Karpas-422 (cell line): ENCODE data around the gene OSBP. TPM values are rescaled to one million over a fixed set of nuclear protein-coding genes. Genes with fewer than 3 reads are reported as not detected.

Experiments
- DNase-seq: peaks from one replicate; pipeline ENCODE4 v3.0.0-alpha.2; 2015
- H2AFZ ChIP-seq: fragments of 200-600 bp; sonication (generic); 2 replicates; pipeline ENCODE4 v1.6.1; 2014; ENCODE audit warnings: antibody characterized with exemption, low read length, mixed read lengths
- H3K27ac ChIP-seq: fragments of 200-600 bp; sonication (generic); 2 replicates; pipeline ENCODE4 v1.5.1; 2014; ENCODE audit warnings: mild to moderate bottlenecking, low read length, moderate library complexity
- H3K27me3 ChIP-seq: fragments of 200-600 bp; sonication (generic); 2 replicates; pipeline ENCODE4 v1.6.1; 2014; ENCODE audit warnings: low read length, mixed read lengths
- H3K36me3 ChIP-seq: fragments of 200-600 bp; sonication (generic); 2 replicates; pipeline ENCODE4 v1.6.1; 2014; ENCODE audit warnings: low read length, mixed read lengths; ENCODE audit not compliant: insufficient read depth
- H3K4me1 ChIP-seq: fragments of 200-600 bp; sonication (generic); 2 replicates; pipeline ENCODE4 v1.6.1; 2014; ENCODE audit warnings: mild to moderate bottlenecking, low read length, mixed read lengths
- H3K4me2 ChIP-seq: fragments of 200-600 bp; sonication (generic); 2 replicates; pipeline ENCODE4 v1.6.1; 2014; ENCODE audit warnings: low read length, low read depth, mild to moderate bottlenecking; ENCODE audit not compliant: poor library complexity, severe bottlenecking
- H3K4me3 ChIP-seq: fragments of 200-600 bp; sonication (generic); 2 replicates; pipeline ENCODE4 v1.5.1; 2014; ENCODE audit warnings: mild to moderate bottlenecking, antibody characterized with exemption, low read length, mixed read lengths
- H3K79me2 ChIP-seq: fragments of 200-600 bp; sonication (generic); 2 replicates; pipeline ENCODE4 v1.6.1; 2014; ENCODE audit warnings: mild to moderate bottlenecking, low read length, mixed read lengths
- H3K9ac ChIP-seq: fragments of 200-600 bp; sonication (generic); 2 replicates; pipeline ENCODE4 v1.6.0; 2014; ENCODE audit warnings: low read length
- H3K9me2 ChIP-seq: fragments of 200-600 bp; sonication (generic), shearing (Covaris generic); replicated peaks from 2 replicates; pipeline ENCODE4 v1.6.0; 2014; ENCODE audit warnings: mild to moderate bottlenecking, low read length, moderate library complexity; ENCODE audit not compliant: insufficient read depth
- H3K9me3 ChIP-seq: fragments of 300-700, 200-600 bp; sonication (generic); 2 replicates; pipeline ENCODE4 v1.6.1; 2014; ENCODE audit warnings: low read length, mixed read lengths
- H4K20me1 ChIP-seq: fragments of 200-600 bp; sonication (generic); 2 replicates; pipeline ENCODE4 v1.6.1; 2014; ENCODE audit warnings: mild to moderate bottlenecking, antibody characterized with exemption, low read length, low read depth; ENCODE audit not compliant: insufficient read depth
- total RNA-seq: library from RNA; depleted of rRNA; stranded (reverse); fragments of >200 nt; shearing (Covaris generic); gene quantifications from 2 replicates; pipeline ENCODE4 v1.2.3, GENCODE V29; 2014; ENCODE audit warnings: low replicate concordance

Gene OSBP
- total RNA-seq, 1 experiment from 2014 or later, result 29.7 TPM

DNA sequence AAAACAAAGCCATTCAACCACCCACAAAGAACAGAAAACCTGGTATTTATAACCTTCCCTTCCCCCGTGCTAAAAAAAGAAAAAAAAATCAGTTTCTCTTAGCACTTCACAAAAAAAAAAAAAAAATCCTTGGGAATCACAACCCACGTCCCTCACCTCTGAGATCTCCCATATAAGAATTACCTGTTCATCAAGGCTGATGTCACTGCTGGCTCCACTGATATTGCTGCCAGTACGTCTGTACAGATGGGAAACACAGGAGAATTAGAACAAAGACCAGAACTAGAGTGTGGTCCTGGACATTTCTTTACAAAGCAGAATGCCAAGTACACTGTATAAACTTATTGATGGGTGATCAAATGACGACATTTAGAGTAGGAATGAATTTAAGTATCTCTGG, 14.9 kb downstream of the OSBP start:
- Histone ChIP-seq H4K20me1 (no peaks in the 10 kb centered on the region), H3K27ac (no peak overlapping the region), H3K4me3 (no peak overlapping the region), H3K36me3 (peaks cover 54% of the 10 kb centered on the region), H3K27me3 (no peaks in the 10 kb centered on the region), H3K4me1 (no peaks in the 10 kb centered on the region), H3K9me2 (no peaks in the 10 kb centered on the region), H3K9ac (no peak overlapping the region), H3K79me2 (peaks cover 32% of the 10 kb centered on the region), H3K9me3 (no peaks in the 10 kb centered on the region), H2AFZ (no peak overlapping the region), H3K4me2 (no peak overlapping the region)
- no peak for DNase-seq

DNA sequence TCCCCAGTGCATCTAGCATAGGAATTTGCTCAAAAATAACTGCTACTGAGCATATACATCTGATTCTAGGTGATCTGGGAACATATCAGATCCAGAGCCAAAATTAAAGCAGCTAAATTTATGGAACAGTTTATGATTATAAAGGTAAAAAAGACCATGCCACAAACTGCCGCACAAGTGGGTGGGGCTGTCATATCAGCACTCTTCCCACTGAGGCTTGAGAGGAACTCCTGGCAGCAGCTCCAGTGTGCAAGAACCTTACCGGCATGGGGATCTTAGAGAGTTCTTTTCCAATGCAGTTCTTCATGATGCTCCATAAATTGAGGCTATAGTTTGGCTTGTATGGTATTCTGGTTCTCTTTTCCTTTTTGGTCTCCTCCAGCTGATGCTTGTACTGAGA, 15.3 kb downstream of the OSBP start:
- DNase-seq, result no peak

DNA sequence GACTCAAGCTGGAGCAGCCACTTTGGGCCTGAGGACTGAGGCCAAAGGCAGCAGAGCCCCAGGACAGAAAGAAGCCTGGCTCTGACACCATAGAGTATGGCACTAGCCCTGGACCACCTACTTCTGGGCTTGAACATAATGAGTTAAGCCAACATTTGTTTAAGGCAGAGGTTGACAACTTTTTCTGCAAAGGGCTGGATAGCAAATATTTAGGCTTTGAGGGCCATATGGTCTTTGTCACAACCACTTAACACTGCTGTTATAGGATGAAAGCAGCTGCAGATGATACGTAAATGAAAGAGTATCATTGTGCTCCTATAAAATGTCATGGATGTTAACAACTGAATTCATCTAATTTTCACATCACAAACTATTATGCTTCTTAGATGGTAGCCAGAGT, 16.6 kb downstream of the OSBP start:
- Histone ChIP-seq H3K9ac (no peak overlapping the region), H3K9me3 (no peaks in the 10 kb centered on the region), H3K9me2 (no peaks in the 10 kb centered on the region), H2AFZ (no peak overlapping the region), H4K20me1 (no peaks in the 10 kb centered on the region), H3K27ac (no peak overlapping the region), H3K4me2 (no peak overlapping the region), H3K4me3 (no peak overlapping the region), H3K27me3 (no peaks in the 10 kb centered on the region), H3K79me2 (peaks cover 26% of the 10 kb centered on the region), H3K4me1 (no peaks in the 10 kb centered on the region), H3K36me3 (peaks cover 64% of the 10 kb centered on the region)
- DNase-seq, result no peak

More for the DNA sequence above, 15.3 kb downstream of the OSBP start:
- Histone ChIP-seq H3K27ac (no peak overlapping the region), H4K20me1 (no peaks in the 10 kb centered on the region), H3K9ac (no peak overlapping the region), H3K9me2 (no peaks in the 10 kb centered on the region), H2AFZ (no peak overlapping the region), H3K4me1 (no peaks in the 10 kb centered on the region), H3K4me3 (no peak overlapping the region), H3K9me3 (no peaks in the 10 kb centered on the region), H3K36me3 (peaks cover 55% of the 10 kb centered on the region), H3K4me2 (no peak overlapping the region), H3K27me3 (no peaks in the 10 kb centered on the region), H3K79me2 (peaks cover 30% of the 10 kb centered on the region)

DNA sequence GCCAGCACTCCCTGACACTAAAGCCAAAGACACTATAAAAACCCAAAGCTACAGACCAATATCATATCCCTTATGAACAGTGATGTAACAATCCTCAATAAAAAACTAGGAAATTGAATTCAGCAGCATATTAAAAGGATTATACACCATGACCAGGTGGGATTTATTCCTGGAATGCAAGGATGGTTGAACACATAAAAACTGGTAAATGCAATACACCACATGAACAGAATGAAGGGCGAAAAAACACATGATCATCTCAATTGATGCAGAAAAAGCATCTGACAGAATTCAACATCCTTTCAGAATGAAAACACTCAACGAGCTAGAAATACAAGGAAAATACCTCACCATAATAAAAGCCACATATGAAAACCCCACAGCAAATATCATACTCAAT, 31.3 kb downstream of the OSBP start:
- Histone ChIP-seq H3K9me3 (peaks cover 6% of the 10 kb centered on the region; the same call in 1 of the 2 replicates), H3K4me2 (no peak overlapping the region), H3K27ac (no peak overlapping the region), H3K27me3 (no peaks in the 10 kb centered on the region), H2AFZ (no peak overlapping the region), H3K9ac (no peak overlapping the region), H3K4me3 (no peak overlapping the region), H3K4me1 (no peaks in the 10 kb centered on the region), H3K36me3 (peaks cover 40% of the 10 kb centered on the region), H4K20me1 (no peaks in the 10 kb centered on the region), H3K79me2 (0 out of 2 replicates have a peak, but pooled peaks cover 6% of the 10 kb centered on the region), H3K9me2 (no peaks in the 10 kb centered on the region)
- no peak for DNase-seq

DNA sequence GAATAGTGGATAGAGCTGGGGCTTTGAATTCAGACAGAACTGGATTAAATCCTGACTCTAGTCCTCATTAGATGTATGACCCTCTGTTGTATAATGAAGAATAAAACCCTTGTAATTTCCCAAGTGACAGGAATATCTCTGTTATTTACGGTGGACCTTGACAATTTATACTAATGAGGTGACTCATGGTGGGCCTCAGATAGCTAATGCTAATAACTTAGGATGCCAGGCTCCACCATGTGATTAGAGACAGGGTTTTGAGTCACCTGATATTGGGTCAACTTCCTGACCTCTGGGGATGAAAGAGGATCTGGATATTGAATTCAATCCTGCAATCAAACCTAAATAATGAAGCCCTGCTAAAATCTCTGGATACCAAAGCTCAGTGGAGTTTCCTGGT, 33.6 kb downstream of the OSBP start:
- H3K36me3 ChIP-seq, result peaks cover 35% of the 10 kb centered on the region
- no peak for DNase-seq

DNA sequence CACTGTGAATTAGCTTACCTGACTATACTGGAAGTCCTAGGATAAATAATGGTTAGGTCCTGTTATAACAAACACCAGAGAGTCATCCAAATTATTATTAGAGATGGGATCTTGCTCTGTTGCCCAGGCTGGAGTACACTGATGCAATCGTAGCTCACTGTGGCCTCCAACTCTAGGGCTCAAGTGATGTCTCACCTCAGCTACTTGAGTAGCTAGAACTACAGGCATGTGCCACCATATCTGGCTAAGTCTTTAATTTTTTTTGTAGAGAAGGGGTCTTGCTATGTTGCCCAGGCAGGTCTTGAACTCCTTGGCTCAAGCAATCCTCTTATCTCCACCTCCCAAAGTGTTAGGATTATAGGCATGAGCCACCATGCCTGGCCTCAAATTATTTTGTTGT, 37.2 kb downstream of the OSBP start:
- Histone ChIP-seq H3K4me3 (no peak overlapping the region), H3K4me2 (no peak overlapping the region), H3K36me3 (peaks cover 40% of the 10 kb centered on the region), H3K9ac (no peak overlapping the region), H3K9me3 (no peaks in the 10 kb centered on the region), H2AFZ (no peak overlapping the region), H4K20me1 (no peaks in the 10 kb centered on the region), H3K27me3 (no peaks in the 10 kb centered on the region), H3K4me1 (no peaks in the 10 kb centered on the region), H3K27ac (no peak overlapping the region), H3K9me2 (no peaks in the 10 kb centered on the region), H3K79me2 (no peaks in the 10 kb centered on the region)
- DNase-seq, result no peak

More for the DNA sequence above, 33.6 kb downstream of the OSBP start:
- no peaks in the 10 kb centered on the region for H3K9me2 ChIP-seq
- no peak overlapping the region for H2AFZ ChIP-seq
- no peak overlapping the region for H3K27ac ChIP-seq
- H3K4me1 ChIP-seq, result no peaks in the 10 kb centered on the region
- H4K20me1 ChIP-seq, result no peaks in the 10 kb centered on the region
- H3K27me3 ChIP-seq, result no peaks in the 10 kb centered on the region
- H3K9me3 ChIP-seq, result peaks cover 6% of the 10 kb centered on the region; the same call in 1 of the 2 replicates
- H3K9ac ChIP-seq, result no peak overlapping the region
- no peak overlapping the region for H3K4me2 ChIP-seq
- H3K4me3 ChIP-seq, result no peak overlapping the region
- H3K79me2 ChIP-seq, result 0 out of 2 replicates have a peak, but pooled peaks cover 6% of the 10 kb centered on the region

DNA sequence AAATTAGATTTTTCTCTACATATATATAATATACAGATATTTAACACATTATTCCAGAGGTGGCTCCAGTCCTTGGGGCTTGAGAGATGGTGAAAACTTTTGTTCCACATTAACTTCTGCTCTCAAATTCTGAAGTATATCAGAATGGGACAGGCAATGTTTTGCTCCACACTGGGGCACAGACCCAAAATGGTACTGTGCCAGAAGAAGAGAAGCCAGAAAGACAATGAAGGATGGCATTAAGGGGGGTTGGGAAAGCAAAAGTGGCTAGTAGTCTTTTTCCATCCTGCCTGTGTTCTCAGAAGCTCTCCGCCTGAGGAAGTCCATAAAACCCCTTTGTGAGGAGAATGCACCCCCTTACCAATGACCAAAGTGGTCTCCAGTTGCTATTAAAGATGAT, 40.1 kb downstream of the OSBP start:
- Histone ChIP-seq H3K27ac (no peak overlapping the region), H3K4me2 (no peak overlapping the region), H3K9ac (no peak overlapping the region), H3K4me3 (no peak overlapping the region), H3K9me2 (no peaks in the 10 kb centered on the region), H3K36me3 (peaks cover 37% of the 10 kb centered on the region), H3K79me2 (no peaks in the 10 kb centered on the region), H3K4me1 (no peaks in the 10 kb centered on the region), H4K20me1 (no peaks in the 10 kb centered on the region), H3K9me3 (no peaks in the 10 kb centered on the region), H3K27me3 (no peaks in the 10 kb centered on the region), H2AFZ (no peak overlapping the region)
- no peak for DNase-seq

DNA sequence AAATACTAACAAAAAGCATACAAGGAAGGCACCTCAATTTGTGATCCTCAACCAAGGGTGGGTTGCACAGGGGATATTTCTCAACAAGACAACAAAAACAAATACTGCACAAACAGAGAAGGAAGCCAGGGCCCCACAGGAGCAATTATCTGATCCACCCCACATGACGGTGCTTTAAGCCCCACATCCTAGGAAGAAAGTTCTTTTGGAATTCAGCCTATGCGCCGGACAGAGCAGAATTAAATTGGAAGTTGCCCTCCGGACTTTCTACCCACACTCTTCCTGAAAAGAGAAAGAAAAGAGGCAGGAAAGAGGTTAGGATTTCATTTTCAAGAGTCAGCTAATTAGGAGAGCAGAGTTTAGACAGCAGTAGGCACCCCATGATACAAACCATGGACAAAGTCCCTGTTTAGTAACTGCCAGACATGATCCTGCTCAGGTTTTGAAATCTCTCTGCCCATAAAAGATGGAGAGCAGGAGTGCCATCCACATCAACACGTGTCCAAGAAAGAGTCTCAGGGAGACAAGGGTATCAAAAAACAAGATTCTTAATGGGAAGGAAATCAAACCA, 40.6 kb downstream of the OSBP start:
- no peak overlapping the region for H3K4me3 ChIP-seq
- no peaks in the 10 kb centered on the region for H3K27me3 ChIP-seq
- H3K9ac ChIP-seq, result no peak overlapping the region
- H4K20me1 ChIP-seq, result no peaks in the 10 kb centered on the region
- DNase-seq, result no peak
- no peak overlapping the region for H3K27ac ChIP-seq
- no peaks in the 10 kb centered on the region for H3K9me3 ChIP-seq
- no peaks in the 10 kb centered on the region for H3K9me2 ChIP-seq
- peaks cover 32% of the 10 kb centered on the region for H3K36me3 ChIP-seq
- H3K4me2 ChIP-seq, result no peak overlapping the region
- H3K4me1 ChIP-seq, result no peaks in the 10 kb centered on the region
- H2AFZ ChIP-seq, result no peak overlapping the region
- no peaks in the 10 kb centered on the region for H3K79me2 ChIP-seq
